HEK293 (cell line): Measurements from ENCODE around the gene ENDOV.

ENCODE experiments used
- CTCF ChIA-PET: fragments of 350-600 bp; formaldehyde crosslinking; extraction: SDS; loops from one replicate; lab custom pipeline; 2021; ENCODE audit warnings: antibody characterized with exemption; lab: Yijun Ruan, JAX
- POLR2A ChIA-PET: fragments of 300-600 bp; formaldehyde crosslinking; extraction: SDS; loops from one replicate; lab custom pipeline; 2020; ENCODE audit warnings: antibody characterized with exemption, inconsistent platforms; lab: Yijun Ruan, JAX
- H3K27ac ChIP-seq: fragments of 200-500 bp; sonication (Bioruptor generic); 2 replicates; pipeline ENCODE4 v1.5.1; 2014; ENCODE audit warnings: low read depth, low read length, control low read depth, inconsistent platforms; ENCODE audit errors: extremely low read depth
- H3K36me3 ChIP-seq, 2 experiments: fragments of 200-500 bp in 1 of 2; sonication (Bioruptor generic) in 1 of 2; 1 replicate in 1 of 2; 2 replicates in 1 of 2; pipeline ENCODE4 v1.5.1; 2014 to 2017; ENCODE audit warnings: inconsistent platforms in 2 of 2, low read length in 2 of 2; ENCODE audit not compliant: control insufficient read depth in 2 of 2, insufficient read depth in 1 of 2
- H3K4me1 ChIP-seq: fragments of 200-500 bp; sonication (Bioruptor generic); 2 replicates; pipeline ENCODE4 v1.5.1; 2014; ENCODE audit warnings: mild to moderate bottlenecking, low read length, inconsistent platforms; ENCODE audit not compliant: control insufficient read depth, insufficient read depth
- H3K4me3 ChIP-seq: 2 replicates; pipeline ENCODE4 v1.5.1; 2011; ENCODE audit warnings: low read depth, mild to moderate bottlenecking, control low read depth, low read length, moderate library complexity
- H3K9me3 ChIP-seq: fragments of 200-500 bp; sonication (Bioruptor generic); 2 replicates; pipeline ENCODE4 v1.5.1; 2014; ENCODE audit warnings: low read depth, low read length, inconsistent platforms; ENCODE audit not compliant: control insufficient read depth, insufficient read depth
- HOXA7 ChIP-seq: sonication (generic); formaldehyde crosslinking; IDR thresholded peaks from 2 replicates; pipeline ENCODE4 v1.8.1; 2022; ENCODE audit warnings: missing genetic modification reagents, borderline replicate concordance
- KLF9 ChIP-seq: fragments of 450-650 bp; formaldehyde crosslinking; IDR thresholded peaks from 2 replicates; pipeline ENCODE4 v1.5.1; 2016; ENCODE audit warnings: missing biosample characterization, missing genetic modification characterization, low read depth
- MEIS1 ChIP-seq: sonication (generic); formaldehyde crosslinking; IDR thresholded peaks from 2 replicates; pipeline ENCODE4 v1.8.1; 2022; ENCODE audit warnings: missing genetic modification reagents, mild to moderate bottlenecking, borderline replicate concordance
- SALL2 ChIP-seq: fragments of 450-650 bp; formaldehyde crosslinking; IDR thresholded peaks from 2 replicates; pipeline ENCODE4 v1.5.0; 2017; ENCODE audit warnings: missing biosample characterization, mild to moderate bottlenecking, missing genetic modification characterization, borderline replicate concordance
- SCRT1 ChIP-seq: fragments of 450-650 bp; formaldehyde crosslinking; IDR thresholded peaks from 2 replicates; pipeline ENCODE4 v1.5.1; 2016; ENCODE audit warnings: missing biosample characterization, missing genetic modification characterization, borderline replicate concordance
- ZBTB17 ChIP-seq: fragments of 450-650 bp; formaldehyde crosslinking; IDR thresholded peaks from 2 replicates; pipeline ENCODE4 v1.5.1; 2016; ENCODE audit warnings: missing biosample characterization, missing genetic modification characterization
- ZEB2 ChIP-seq: fragments of 450-650 bp; formaldehyde crosslinking; IDR thresholded peaks from 2 replicates; pipeline ENCODE4 v1.5.1; 2016; ENCODE audit warnings: missing biosample characterization, missing genetic modification characterization
- ZFP37 ChIP-seq: fragments of 450-650 bp; formaldehyde crosslinking; IDR thresholded peaks from 2 replicates; pipeline ENCODE4 v1.5.1; 2016; ENCODE audit warnings: missing biosample characterization, missing genetic modification characterization
- ZIC2 ChIP-seq: fragments of 450-650 bp; formaldehyde crosslinking; IDR thresholded peaks from 2 replicates; pipeline ENCODE4 v1.5.1; 2016; ENCODE audit warnings: missing biosample characterization, missing genetic modification characterization
- ZNF114 ChIP-seq: fragments of 450-650 bp; formaldehyde crosslinking; IDR thresholded peaks from 2 replicates; pipeline ENCODE4 v1.5.0; 2017; ENCODE audit warnings: missing biosample characterization, missing genetic modification characterization
- ZNF175 ChIP-seq: fragments of 450-650 bp; formaldehyde crosslinking; IDR thresholded peaks from 2 replicates; pipeline ENCODE4 v1.5.1; 2016; ENCODE audit warnings: missing biosample characterization, missing genetic modification characterization
- ZNF19 ChIP-seq: fragments of 450-650 bp; formaldehyde crosslinking; IDR thresholded peaks from 2 replicates; pipeline ENCODE4; 2016; ENCODE audit warnings: missing biosample characterization, missing genetic modification characterization, low read depth
- ZNF48 ChIP-seq: fragments of 450-650 bp; formaldehyde crosslinking; IDR thresholded peaks from 2 replicates; pipeline ENCODE4 v1.5.1; 2016; ENCODE audit warnings: missing biosample characterization, missing genetic modification characterization
- ZNF529 ChIP-seq: fragments of 450-650 bp; formaldehyde crosslinking; IDR thresholded peaks from 2 replicates; pipeline ENCODE4 v1.5.1; 2017; ENCODE audit warnings: missing genetic modification characterization, missing biosample characterization; ENCODE audit not compliant: insufficient replicate concordance
- ZNF571 ChIP-seq: fragments of 450-650 bp; formaldehyde crosslinking; IDR thresholded peaks from 2 replicates; pipeline ENCODE4 v1.5.0; 2017; ENCODE audit warnings: missing biosample characterization, missing genetic modification characterization
- ZNF580 ChIP-seq: fragments of 450-650 bp; formaldehyde crosslinking; IDR thresholded peaks from 2 replicates; pipeline ENCODE4 v1.5.1; 2016; ENCODE audit warnings: missing biosample characterization, missing genetic modification characterization
- ZNF600 ChIP-seq: fragments of 450-650 bp; formaldehyde crosslinking; IDR thresholded peaks from 2 replicates; pipeline ENCODE4 v1.5.1; 2016; ENCODE audit warnings: missing biosample characterization, missing genetic modification characterization
- ZNF624 ChIP-seq: fragments of 450-650 bp; formaldehyde crosslinking; IDR thresholded peaks from 2 replicates; pipeline ENCODE4 v1.5.1; 2017; ENCODE audit warnings: missing biosample characterization, missing genetic modification characterization
- ZNF658 ChIP-seq: fragments of 450-650 bp; formaldehyde crosslinking; IDR thresholded peaks from 2 replicates; pipeline ENCODE4; 2016; ENCODE audit warnings: missing biosample characterization, missing genetic modification characterization
- ZNF704 ChIP-seq: fragments of 450-650 bp; formaldehyde crosslinking; IDR thresholded peaks from 2 replicates; pipeline ENCODE4 v1.5.1; 2016; ENCODE audit warnings: missing biosample characterization, missing genetic modification characterization
- ZXDB ChIP-seq: fragments of 450-650 bp; formaldehyde crosslinking; IDR thresholded peaks from 2 replicates; pipeline ENCODE4 v1.5.1; 2016; ENCODE audit warnings: missing biosample characterization, missing genetic modification characterization
- TF ChIP-seq, protein P1 (sequence below): fragments of 450-650 bp; formaldehyde crosslinking; IDR thresholded peaks from 2 replicates; pipeline ENCODE4 v1.5.1; 2016; ENCODE audit warnings: missing biosample characterization, missing genetic modification characterization
- TF ChIP-seq, protein P2 (sequence below): fragments of 450-650 bp; formaldehyde crosslinking; IDR thresholded peaks from 2 replicates; pipeline ENCODE4 v1.5.1; 2016; ENCODE audit warnings: missing biosample characterization, missing genetic modification characterization
- TF ChIP-seq, protein P3 (sequence below): fragments of 450-650 bp; formaldehyde crosslinking; IDR thresholded peaks from 2 replicates; pipeline ENCODE4 v1.5.1; 2016; ENCODE audit warnings: missing biosample characterization, missing genetic modification characterization, low read depth

Gene ENDOV

GRCh38 chr17:80387071-80387470 is 27.9 kb upstream of the ENDOV start (continued):
- TF ChIP-seq SALL2 (tag by site-specific recombination) (no peak), ZNF704 (tag by site-specific recombination) (no peak), ZEB2 (no peak), ZNF600 (no peak), ZNF114 (tag by site-specific recombination) (no peak), ZNF580 (no peak), MEIS1 (CRISPR knock-in tag) (no peak), ZNF658 (no peak), ZIC2 (tag by site-specific recombination) (no peak), ZNF529 (tag by site-specific recombination) (no peak)
- TF ChIP-seq, protein P1, sequence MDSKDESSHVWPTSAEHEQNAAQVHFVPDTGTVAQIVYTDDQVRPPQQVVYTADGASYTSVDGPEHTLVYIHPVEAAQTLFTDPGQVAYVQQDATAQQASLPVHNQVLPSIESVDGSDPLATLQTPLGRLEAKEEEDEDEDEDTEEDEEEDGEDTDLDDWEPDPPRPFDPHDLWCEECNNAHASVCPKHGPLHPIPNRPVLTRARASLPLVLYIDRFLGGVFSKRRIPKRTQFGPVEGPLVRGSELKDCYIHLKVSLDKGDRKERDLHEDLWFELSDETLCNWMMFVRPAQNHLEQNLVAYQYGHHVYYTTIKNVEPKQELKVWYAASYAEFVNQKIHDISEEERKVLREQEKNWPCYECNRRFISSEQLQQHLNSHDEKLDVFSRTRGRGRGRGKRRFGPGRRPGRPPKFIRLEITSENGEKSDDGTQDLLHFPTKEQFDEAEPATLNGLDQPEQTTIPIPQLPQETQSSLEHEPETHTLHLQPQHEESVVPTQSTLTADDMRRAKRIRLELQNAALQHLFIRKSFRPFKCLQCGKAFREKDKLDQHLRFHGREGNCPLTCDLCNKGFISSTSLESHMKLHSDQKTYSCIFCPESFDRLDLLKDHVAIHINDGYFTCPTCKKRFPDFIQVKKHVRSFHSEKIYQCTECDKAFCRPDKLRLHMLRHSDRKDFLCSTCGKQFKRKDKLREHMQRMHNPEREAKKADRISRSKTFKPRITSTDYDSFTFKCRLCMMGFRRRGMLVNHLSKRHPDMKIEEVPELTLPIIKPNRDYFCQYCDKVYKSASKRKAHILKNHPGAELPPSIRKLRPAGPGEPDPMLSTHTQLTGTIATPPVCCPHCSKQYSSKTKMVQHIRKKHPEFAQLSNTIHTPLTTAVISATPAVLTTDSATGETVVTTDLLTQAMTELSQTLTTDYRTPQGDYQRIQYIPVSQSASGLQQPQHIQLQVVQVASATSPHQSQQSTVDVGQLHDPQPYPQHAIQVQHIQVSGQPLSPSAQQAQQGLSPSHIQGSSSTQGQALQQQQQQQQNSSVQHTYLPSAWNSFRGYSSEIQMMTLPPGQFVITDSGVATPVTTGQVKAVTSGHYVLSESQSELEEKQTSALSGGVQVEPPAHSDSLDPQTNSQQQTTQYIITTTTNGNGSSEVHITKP (tag by site-specific recombination): no peak

- H3K9me3 ChIP-seq: no peaks in the 10 kb centered on the region
- POLR2A ChIA-PET: no interaction called here
- no peak overlapping the region for H3K27ac ChIP-seq
- no peak overlapping the region for H3K4me3 ChIP-seq
- peaks cover 28 to 94% of the 10 kb centered on the region in 2 experiments for H3K36me3 ChIP-seq
- CTCF ChIA-PET: no interaction called here
- no peaks in the 10 kb centered on the region for H3K4me1 ChIP-seq
- no peak for TF ChIP-seq ZNF175 (tag by site-specific recombination)
- TF ChIP-seq ZNF624 (tag by site-specific recombination): no peak
- TF ChIP-seq ZBTB17: no peak
- TF ChIP-seq ZFP37 (tag by site-specific recombination): no peak
- TF ChIP-seq, protein P2, sequence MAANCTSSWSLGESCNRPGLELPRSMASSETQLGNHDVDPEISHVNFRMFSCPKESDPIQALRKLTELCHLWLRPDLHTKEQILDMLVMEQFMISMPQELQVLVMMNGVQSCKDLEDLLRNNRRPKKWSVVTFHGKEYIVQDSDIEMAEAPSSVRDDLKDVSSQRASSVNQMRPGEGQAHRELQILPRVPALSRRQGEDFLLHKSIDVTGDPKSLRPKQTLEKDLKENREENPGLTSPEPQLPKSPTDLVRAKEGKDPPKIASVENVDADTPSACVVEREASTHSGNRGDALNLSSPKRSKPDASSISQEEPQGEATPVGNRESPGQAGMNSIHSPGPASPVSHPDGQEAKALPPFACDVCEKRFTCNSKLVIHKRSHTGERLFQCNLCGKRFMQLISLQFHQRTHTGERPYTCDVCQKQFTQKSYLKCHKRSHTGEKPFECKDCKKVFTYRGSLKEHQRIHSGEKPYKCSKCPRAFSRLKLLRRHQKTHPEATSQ: no peak
- TF ChIP-seq SCRT1 (tag by site-specific recombination): no peak
- TF ChIP-seq ZNF48 (tag by site-specific recombination): no peak
- TF ChIP-seq, protein P3, sequence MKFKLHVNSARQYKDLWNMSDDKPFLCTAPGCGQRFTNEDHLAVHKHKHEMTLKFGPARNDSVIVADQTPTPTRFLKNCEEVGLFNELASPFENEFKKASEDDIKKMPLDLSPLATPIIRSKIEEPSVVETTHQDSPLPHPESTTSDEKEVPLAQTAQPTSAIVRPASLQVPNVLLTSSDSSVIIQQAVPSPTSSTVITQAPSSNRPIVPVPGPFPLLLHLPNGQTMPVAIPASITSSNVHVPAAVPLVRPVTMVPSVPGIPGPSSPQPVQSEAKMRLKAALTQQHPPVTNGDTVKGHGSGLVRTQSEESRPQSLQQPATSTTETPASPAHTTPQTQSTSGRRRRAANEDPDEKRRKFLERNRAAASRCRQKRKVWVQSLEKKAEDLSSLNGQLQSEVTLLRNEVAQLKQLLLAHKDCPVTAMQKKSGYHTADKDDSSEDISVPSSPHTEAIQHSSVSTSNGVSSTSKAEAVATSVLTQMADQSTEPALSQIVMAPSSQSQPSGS (tag by site-specific recombination): no peak
- no peak for TF ChIP-seq ZXDB (tag by site-specific recombination)
- TF ChIP-seq ZNF19: no peak
- no peak for TF ChIP-seq KLF9
- TF ChIP-seq HOXA7 (CRISPR knock-in tag): no peak
- TF ChIP-seq ZNF571 (tag by site-specific recombination): no peak
Observed at GRCh38 chr17:80388175-80388574, 26.8 kb upstream of the ENDOV start.
